AML-193 (cell line): Measurements from ENCODE around the gene SHROOM4.

ENCODE experiments used
- DNase-seq, 2 experiments: peaks; one replicate each; lab custom pipeline; 2025; lab: John Stamatoyannopoulos, UW

SHROOM4 gene

GRCh38 chrX:50813843-50814661 lies at the start of gene SHROOM4:
Gene SHROOM4, minus strand, starts transcription at chrX:50814194. Its CDS starts 176 bp downstream, at chrX:50814018.
- DNase-seq = no peak

GRCh38 chrX:50863471-50863870 lies 49.5 kb upstream of the SHROOM4 start:
- no peak for DNase-seq

GRCh38 chrX:50860518-50860917 lies 46.5 kb upstream of the SHROOM4 start:
- DNase-seq = no peak

- no peak for DNase-seq
These were observed 44.6 kb upstream of the SHROOM4 start for GRCh38 chrX:50858548-50858947.

- no peak for DNase-seq
These were observed 39.4 kb upstream of the SHROOM4 start for GRCh38 chrX:50853399-50853798.

- DNase-seq = no peak
These were observed 38.5 kb upstream of the SHROOM4 start for GRCh38 chrX:50852524-50852923.

GRCh38 chrX:50842221-50842620 lies 28.2 kb upstream of the SHROOM4 start:
- no peak for DNase-seq

GRCh38 chrX:50839730-50840129 lies 25.7 kb upstream of the SHROOM4 start:
- DNase-seq = no peak

DNA sequence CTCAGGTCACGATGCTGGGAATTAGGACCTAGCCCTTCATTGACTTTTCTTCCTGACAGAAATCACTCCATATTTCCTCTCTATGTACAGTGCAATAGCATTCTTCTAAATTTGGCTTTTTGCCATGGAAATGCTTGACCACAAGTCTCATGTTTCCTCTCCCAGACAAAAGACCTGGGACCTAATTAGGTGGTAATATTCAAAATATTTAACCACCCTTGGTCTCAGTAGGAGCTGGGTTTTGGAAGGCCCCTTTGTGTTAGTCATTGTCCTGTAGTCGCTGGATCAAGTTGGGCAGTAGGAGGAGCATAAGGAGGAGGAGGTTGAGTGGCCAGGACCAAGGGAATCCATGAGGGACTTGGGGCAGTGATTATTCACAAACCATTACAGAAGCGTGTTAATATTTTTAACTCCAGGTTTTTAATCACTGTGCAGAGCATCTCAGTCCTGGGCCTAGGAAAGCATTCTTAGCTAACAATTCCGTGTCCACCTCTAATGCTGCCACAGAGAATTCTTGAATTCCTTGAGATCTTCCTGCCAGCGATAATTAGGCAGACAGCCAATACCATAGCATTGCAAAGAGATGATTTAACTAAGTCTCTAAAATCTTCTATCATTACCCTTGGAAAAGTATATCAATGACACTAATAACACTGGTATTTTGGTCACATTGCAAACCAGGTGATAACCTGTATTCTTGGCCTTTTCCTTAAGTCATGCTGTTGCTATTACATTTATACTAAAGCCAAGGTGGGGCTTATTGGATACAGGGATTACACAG lies 25.0 kb upstream of the SHROOM4 start:
- DNase-seq = no peak

DNA sequence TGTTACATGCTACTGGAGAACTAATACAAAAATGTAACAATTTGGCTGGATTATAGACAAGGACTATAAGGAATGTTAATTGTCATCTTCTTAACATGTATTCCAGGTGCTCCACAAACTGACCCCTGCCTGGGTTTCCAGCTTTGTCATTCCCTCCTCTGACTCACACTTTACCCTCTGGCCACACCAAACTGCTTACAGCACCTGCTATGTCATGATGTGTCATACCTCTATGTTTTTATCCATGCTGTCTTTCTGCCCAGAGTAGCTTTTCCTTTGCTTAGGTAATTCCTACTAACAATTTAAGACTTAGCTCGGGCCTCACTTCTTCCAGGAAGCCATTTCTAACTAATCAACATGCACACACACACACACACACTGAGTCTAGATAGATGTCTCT lies 14.0 kb upstream of the SHROOM4 start:
- no peak for DNase-seq

DNA sequence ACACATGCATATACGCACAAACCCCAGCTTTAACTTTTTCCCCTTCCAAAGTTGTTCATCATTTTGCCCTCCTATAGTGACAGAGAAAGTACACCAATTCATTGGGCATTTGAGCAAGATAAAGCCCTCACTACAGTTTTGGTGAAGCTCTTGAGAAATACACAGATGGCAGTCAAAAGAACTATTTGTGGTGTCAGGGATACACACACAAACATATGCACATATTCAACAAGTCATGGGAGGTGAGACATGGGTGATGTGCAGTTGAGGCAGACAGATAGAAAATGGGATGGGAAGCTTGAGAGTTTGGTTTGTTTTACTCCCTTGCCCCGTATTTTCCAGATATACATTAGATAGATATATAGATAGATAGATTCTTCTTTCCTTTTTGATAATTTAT lies 11.8 kb upstream of the SHROOM4 start:
- no peak for DNase-seq

- no peak for DNase-seq
These were observed 5.0 kb upstream of the SHROOM4 start for GRCh38 chrX:50818986-50819385.

GRCh38 chrX:50815120-50815519 lies 1.1 kb upstream of the SHROOM4 start:
- DNase-seq = no peak

- no peak for DNase-seq
These were observed 707 bp upstream of the SHROOM4 start for GRCh38 chrX:50814701-50815100.

DNA sequence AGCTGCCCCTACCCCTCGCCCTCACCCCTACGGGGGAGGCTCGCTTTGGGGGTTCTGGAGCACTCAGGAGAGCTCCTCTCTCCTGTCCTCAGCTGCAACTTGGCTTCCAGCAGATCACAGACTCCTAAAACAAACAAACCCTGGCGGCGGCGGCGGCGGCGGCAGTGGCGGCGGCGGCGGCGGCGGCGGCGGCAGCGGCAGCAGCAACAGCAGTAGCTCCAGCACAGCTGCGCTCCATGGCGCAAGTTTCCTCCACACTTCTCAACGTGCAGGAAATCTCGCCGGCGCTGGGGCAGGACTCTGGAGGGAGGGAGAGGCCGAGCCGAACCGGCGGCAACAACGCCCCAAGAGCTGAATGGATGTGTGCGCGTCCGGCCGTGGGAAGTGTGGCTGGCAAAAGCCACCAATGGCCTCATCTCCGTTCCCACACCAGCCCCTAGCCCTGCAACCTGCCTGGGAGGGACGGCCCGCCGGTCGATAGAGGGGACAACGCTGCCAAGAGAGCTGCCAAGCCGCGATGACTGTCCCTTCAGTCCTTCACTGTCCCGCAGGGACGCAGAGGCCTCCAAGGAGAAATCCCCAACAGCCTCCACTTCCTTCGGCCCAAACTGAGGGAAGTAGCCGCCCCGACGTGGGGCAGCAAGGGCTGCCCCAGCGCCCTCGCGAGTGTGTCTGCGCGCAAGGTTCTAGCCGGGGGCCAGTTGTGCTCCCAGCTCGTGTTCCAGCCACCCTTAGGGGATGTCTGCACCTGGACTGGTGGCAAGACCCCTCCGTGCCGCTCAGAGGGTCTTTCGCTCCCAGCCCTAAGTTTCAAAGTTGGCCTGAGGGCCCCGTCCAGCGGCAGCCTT lies 775 bp downstream of the SHROOM4 start:
- DNase-seq = no peak

DNA sequence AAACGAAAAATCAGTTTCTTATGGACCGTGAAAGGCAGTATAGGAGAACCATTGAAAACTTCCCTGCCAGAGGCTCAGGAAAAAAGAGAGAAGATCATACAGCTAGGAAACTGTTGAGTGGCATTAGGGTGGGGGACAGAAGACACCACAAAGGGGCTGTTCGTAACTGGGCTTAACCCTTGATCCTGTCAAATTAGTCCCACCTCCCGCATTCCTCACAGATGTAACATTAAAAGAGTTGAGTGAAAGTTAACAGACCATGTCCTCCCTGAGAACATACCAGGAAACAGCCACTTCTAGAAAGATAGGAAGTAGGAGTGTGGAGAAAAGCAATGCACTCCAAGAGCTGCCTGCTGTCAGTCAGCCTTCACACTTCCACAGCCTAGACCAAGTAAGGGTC lies 8.7 kb downstream of the SHROOM4 start:
- DNase-seq = no peak

DNA sequence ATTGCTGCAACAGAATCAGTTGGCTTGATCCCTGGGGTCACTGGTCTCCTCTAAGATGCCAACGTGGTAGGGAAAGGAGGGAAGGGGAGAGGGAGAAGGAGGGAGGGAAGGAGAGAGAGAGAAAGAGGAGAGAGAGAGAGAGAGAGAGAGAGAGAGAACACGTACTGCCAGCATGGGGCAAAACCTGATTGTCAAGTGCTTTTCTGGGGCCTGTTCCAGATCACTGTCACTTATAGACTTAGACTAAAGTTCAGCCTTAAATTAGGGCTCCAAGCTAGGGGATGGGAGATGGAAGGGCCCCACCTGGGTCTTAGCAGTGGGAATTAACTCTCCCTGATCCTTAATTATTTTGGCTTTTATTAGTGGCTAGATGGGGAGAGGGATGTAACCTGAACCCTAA lies 12.9 kb downstream of the SHROOM4 start:
- no peak for DNase-seq

- no peak for DNase-seq
These were observed 14.4 kb downstream of the SHROOM4 start for GRCh38 chrX:50799531-50799961.

GRCh38 chrX:50798783-50799182 lies 15.2 kb downstream of the SHROOM4 start:
- DNase-seq = no peak

GRCh38 chrX:50787099-50787498 lies 26.9 kb downstream of the SHROOM4 start:
- DNase-seq = no peak

GRCh38 chrX:50780144-50780543 lies 33.9 kb downstream of the SHROOM4 start:
- no peak for DNase-seq

DNA sequence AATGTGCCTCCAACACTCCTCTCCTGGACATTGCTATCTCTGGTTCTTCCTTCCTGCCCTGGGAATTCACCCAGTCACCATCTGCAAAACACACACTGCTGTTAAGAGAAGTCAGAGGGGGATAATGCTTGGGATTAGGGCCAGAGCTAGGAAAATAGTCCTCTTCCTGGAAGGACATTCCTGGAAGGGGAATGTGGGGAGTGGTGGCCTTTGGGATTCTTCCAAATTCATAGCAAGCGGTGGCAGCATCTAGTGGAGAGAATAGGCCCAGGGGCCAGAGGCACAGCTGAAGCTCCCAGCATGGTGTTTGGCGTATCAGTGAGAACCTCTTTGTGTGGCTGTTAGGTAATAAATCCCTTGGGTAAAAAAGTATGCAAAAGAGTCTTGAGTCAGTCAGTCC lies 34.3 kb downstream of the SHROOM4 start:
- DNase-seq = no peak
